HG03135 (cell line): ENCODE measurements around the gene MTCL3.

Experiments
- ATAC-seq: cut with Tn5 transposase; IDR thresholded peaks from one replicate; pipeline ENCODE4 v1.9.1; 2021; ENCODE audit warnings: mild to moderate bottlenecking, moderate library complexity; ENCODE audit not compliant: unreplicated experiment

The MTCL3 gene

DNA sequence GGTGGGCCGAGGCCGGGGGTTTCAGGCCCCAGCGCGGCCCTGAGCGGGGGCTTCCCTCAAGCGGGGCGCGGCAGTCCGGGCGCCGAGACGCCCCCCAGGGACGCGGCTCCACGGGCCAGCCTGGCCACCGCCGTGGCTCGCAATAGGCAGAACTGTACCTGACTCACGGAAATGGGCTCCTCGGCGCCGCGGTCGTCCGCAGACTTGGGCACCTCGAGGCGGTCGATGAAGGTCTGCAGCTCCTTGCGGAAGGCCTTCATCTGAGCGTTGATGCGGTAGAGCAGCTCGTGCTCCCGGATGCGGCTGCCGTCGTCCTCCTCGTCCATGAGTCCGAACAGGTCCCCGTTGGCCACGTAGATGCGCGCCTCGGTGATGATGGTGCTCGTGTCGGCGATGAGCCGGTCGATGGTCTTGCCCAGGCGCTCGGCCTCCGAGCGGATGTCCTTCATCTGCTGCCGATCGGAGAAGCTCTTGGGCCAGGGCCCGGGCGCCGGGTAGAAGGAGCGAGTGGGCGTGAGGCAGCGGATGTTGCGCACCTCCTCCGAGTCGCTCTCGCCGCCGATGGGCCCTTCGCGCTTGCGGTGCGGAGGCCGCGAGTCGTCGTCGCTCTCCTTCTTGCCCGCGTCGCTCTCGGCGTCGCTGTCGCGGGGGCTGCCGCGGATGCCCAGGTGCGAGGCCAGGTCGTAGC lies 43.9 kb downstream of the MTCL3 start:
- no peak for ATAC-seq

DNA sequence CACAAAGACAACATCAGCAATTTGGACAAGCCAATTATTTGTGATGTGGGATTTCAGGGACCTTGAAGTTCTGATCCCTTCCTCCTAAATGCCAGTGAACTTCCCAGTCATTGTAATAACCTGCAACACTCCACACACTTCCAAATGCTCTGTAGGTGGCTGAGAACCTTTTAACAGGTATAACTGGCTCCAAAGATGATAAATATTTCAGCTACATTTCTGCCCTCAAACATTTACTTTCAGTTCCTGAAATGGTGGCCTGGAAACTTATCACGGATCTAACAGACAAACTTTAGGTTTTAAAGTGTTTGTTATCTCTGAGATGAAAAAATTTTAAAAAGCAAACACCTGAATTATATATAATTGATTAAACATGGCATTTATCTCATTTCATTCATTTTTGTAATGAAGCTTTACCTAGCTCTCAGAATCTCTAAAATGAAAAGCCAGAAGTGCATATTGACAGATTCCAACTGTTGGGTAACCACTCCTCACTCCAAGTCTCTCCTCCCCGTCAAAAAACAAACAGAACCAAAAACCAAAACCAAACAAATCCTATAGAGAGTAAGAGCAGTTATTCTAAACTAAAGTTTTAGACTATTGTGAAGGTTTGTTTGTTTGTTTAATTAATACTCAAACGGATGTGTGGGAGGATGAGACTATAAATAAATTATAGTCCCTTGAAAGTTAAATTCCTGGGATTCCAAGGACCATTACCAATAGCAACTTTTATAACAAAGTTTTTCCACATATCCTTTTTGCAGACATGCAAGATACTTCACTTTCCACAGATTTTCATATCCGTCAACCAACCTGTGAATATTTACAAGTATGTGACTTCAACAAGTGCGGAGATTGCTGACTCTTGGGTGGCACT lies 47.5 kb downstream of the MTCL3 start:
- no peak for ATAC-seq

DNA sequence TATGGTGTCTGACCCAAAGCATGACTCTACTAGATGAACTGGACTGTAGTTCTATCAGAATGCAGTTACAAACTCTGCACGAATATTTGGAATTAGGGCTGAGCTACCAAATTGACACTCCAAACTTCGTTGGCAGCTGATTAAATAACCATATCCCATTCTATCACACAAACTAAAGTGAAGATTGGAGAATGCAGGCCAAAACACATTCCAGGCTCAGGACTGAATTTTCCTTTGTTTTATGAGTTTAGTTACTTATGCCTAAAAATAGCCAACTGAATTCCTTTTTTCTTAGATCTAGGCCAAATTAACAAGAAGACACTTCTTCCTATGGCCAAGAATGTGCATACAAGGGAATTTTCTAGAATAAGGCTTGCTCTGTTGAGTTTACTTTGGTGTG lies 50.2 kb downstream of the MTCL3 start:
- ATAC-seq = no peak

DNA sequence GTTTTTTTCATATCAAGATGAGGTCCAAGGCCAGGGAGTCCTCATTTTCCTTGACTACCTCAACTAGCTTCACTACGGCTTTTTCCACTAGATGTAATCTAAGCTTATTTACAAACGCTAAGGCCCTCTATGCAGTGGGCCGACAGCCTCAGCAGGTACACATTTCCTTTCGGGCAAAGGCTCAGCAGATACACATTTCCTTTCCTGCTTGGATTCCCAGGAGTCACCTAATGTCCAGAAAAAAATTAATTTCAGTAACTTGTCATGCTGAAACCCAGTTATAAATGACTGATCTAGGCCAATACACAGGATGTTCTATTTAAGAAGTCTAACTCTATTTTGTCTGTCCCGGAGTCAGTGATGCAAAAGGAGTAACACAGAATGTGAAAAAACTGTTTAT lies 52.7 kb downstream of the MTCL3 start:
- no peak for ATAC-seq

DNA sequence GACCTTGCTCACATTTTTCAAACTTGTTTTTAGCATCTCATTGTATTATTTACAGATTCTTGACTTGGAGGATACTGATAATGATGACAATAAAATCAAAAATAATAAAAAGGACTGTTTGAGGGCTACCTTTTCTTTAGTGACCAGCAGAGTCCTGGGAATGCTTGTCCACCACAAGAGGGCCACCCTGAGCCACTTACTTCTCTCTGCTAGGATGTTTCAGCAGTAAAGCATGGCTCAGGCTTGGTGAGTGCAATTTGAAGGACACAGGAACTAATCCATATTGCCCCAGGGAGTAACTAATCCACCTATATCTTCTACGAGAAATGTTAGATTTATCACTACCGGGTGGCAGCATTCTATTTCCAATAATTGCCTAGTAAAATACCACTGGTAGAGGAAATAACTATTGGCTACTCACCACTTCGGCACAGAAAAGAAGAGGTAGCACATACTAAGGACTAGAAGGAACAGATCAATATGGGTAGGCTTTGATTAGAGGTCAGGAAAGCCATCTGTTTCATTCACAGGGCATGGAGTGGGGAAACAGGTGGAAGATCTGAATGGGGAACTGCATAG lies 54.2 kb downstream of the MTCL3 start:
- ATAC-seq = peak; percentile 94

DNA sequence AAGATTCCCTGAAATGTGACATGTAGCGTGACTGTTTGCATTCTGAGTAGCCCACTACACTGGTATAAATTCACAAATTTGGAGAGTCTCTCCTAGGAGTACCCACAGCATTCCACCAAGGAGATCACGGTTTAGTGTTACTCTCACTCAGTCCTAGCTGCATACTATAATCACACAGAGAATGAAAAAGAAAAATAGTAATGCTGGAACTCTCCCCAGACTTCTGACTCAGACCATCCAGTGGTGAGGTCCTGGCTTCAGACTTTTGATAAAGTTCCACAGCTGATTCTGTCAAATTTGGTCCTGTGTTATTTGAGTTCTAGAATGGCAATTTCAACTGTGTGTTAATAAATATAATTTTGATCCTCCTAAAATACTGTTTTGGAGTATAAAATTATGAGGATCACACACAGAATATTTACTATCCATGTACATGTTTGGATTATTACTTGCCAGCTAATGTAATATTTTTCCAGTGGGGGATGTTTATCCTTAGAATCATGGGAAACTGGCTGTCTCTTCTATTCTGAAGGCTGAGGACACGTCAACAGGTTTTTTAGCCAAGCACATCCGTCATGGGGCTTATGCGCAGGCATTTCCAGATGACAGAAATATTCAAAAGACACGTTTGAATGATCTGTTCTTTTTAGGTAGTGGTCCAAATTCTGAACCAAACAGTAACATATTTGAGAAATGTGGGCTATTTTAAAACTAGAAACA lies 54.8 kb downstream of the MTCL3 start:
- ATAC-seq = no peak

DNA sequence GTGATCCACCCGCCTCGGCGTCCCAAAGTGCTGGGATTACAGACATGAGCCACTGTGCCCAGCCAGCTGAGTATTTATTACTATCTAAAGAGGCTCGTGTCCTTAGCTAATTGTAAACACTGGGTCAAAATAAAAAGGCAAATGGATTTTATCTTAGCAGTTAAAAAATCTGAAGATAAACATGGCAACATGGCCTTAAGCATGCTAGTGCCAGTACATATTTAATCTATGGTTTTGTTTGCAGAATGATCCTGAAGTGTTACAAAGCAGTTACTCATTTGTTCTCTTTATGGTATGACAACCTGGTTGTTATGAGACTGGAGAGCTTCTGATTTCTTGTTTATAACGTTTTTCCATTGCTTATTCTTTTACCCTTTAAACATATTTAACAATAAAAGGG lies 56.1 kb downstream of the MTCL3 start:
- no peak for ATAC-seq

DNA sequence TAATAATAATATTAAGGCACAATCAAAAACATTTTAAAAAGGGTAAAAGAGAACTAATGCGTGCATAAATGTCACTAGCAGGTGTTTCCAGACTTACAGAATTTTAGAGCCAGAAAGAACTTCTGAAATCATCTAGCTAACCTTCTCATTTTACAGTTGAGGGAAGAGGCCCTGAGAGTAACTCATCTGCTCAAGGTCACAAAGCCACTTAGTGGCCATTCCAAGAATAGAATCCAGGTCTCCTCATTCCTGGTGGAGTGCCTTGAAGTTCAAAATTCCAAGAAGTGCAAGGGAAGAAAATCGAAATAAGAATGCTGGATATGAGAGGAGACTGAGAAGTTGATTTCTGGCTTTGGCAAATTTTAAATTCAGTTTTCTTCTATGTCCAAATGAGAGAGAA lies 56.8 kb downstream of the MTCL3 start:
- no peak for ATAC-seq

DNA sequence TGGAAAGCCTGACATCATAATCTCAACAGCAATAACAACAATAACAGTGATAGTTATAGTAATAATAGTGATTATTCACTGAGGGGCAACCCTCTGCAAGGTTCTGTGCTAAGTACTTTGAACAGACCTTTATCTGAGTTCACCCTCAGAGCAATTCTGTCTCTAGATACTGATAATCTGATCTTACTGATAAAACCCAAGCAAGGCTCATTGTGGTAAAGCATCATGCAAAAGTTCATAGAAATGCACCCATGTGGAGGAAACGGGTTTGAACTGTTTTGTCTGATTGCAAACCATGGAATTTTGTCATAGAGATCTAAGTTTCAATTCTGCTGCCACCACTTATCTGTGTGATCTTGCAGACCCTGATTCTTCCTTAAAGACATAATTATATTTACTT lies 58.7 kb downstream of the MTCL3 start:
- no peak for ATAC-seq

DNA sequence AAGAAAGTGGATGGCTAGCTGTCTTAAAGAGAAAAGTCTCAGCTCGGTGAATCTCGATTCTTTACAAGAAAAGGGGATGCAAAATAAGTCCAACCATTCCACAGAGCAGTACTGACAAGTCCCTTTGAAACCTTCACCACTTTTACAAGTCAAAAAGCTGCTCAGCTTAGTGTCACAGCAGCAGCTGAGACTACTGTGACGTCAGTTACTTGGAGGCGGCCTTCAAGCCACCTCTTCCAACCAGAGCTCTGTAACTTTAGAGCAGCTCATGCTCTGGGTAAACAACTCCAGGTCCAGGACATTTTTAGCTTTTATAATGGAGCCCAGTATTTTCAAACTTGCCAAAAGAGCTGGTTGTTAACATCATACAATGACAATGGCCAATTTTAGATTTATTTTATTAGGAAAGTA lies 59.9 kb downstream of the MTCL3 start, which contains the start of gene KIAA0408:
TSS of gene KIAA0408 (minus strand) at position 159 of the 411 bp plus-strand sequence. CDS start 5,408 bp downstream, outside the sequence.
- no peak for ATAC-seq

DNA sequence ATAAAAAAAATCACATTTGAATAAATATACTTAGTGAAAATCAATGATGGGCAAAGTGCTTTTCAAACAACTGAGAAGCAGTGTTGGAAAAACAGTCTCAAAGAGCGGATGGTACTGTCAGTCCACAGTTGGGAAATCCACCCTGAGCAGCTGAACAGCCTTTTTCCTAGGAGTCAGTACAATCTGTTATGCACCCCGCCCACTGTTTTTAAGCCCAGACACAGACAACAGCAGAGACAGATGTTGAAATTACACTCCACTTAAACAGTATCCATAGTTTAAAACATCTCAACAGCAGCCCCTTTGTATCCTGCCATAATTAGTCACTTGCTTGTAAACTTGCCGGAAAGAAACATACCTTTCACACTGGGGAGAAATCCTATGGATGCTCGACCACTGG lies 60.3 kb downstream of the MTCL3 start:
- no peak for ATAC-seq

DNA sequence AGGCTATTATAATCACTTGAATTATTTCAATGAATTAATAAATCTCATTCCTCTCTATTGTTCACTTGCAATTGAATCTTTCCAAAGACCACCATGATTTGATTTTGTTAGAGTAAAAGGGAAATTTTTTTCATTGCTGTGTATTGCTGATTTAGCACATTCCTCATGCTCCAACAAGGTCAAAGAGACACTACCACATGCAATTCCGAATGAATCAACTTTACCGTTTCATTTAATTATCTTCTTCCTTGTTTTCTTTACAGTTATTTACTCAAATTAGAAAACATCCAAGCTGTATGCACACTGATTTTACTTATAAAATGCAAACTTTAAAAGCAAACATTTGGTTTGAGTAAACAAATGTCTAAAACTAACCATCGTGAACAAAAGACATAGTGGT lies 60.9 kb downstream of the MTCL3 start:
- ATAC-seq = no peak

DNA sequence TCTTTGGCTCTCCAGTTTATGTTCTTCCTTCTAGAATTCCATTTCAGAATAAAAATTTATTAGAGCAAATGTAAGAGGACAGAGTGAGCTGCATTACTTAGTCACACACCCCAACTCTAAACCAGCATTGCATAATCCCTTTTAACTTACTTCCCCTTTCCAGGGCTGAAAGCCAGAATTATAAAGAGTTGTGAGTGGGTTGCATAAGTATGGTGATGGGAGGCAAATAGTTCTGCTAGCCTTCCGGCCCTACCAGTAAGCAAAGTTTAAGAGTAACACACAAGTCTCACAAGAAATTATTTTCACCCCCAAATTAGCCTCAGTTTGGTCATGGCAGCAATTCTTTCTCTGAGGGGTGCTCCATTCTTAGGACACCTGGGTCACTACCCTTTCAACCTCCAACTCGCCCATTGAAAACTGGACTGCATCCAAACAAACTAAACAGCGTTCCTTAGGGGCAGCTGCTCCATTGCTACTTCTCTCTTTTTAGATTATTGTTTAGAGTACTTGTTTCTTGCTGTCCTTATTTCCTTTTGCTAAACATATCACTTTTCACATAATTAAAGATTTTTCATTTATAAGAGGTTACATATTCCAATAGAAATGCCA lies 61.6 kb downstream of the MTCL3 start:
- ATAC-seq = no peak

DNA sequence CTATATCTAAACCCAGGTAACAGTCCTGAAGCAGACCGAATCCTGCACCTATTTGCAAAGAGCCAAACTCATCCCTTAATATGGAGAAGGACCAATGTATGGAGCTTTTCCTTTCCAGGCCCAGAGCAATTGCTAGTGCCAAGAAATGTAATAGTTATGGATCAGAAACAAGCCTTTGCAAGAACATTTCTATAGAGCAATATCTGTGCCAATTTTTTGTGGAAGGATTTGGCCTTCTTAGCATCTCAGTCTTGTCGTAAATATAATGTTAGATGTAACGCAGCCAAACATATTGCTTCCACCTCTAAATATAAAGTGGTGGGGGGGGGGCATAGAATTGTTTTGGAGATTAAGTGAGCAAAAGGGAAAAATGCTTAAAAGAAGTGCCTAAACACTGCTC lies 62.7 kb downstream of the MTCL3 start:
- no peak for ATAC-seq

DNA sequence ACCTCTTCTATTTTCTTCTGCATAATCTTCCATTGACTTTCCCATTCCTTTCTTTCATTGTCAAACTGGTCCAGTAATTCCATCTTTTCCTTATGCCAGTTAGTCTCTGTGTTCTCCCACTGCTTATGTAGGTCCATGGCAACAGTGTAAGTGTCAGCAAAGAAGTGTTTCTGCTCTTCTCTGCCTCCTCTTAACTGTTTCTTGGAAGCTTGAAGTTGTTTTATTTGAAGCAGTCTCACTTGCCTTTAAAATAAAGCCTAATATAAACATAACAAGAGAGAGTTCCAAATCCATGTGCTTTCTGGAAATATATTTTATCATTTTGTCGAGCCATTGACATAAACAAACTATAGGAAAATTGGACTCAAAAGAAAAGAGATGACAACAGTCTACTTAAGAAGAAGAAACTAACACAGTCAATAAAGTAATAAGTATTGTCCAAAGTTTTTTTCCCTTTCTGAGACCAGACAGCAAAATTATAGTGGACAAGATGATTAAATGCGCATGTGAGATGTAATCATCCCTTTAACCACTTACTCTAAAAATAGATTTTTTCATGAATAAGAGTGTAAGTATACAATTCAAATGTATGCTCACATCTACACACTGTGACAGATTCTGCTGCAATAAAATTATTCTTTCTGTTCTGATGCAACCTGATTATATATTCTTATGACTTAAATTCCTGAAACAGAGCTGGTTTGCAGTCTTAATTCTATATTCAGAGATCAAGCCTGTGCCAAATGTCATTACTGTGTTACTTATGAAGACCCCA lies 65.1 kb downstream of the MTCL3 start:
- ATAC-seq = no peak

DNA sequence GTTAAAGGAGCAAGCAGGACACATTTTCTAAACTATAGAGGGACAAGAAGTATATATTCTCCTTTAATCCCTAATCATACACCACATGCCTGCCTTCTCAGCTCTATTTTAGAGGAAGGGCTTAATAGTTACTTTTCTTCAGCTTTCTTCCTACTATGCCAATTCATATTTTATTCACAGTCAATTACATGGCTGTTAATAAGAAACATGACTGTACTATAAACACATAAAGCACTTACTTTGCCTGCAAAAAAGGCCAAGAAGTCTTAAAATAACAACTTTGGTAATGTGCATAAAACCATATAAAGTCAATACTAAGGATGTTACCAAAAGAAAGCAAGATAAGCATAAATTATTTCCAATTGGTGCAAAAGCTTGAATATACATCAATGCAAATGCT lies 66.3 kb downstream of the MTCL3 start:
- ATAC-seq = no peak

DNA sequence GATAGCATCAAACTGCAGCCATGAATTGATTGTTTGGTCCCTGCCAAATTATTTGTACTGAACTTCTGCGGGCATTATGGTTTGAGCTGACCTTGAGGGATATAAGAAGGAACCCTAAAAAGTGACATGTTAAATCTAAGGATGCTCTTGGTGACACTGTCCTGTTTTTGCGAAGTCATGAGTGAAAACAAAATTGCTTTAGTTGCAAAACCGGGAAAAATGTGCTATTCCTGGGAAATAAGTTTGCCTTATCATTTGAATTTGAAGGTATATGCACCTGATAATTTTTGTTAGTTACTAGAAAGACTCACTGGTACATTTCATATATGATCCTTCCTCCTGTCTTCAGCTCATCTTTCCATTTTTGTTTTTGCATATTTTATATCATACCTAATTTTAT lies 67.7 kb downstream of the MTCL3 start:
- no peak for ATAC-seq

DNA sequence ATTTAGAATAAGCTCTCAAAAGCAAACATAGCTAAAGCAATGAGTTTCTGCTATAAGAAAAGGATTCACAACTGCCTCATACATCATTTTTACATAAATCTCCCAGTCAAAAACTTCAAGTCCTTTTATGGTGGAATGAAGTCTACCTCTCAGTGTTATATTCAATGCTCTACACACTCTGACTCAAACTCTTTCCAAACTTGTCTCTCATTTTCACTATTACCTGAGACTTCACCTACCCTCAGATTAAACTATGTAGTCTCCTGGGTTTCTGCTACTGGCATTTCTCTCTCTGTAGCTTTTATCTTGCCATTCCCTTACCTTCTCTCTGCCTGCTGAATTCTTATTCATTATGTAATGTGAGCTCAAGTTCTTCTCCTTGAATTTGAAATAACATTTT lies 71.4 kb downstream of the MTCL3 start:
- ATAC-seq = no peak

DNA sequence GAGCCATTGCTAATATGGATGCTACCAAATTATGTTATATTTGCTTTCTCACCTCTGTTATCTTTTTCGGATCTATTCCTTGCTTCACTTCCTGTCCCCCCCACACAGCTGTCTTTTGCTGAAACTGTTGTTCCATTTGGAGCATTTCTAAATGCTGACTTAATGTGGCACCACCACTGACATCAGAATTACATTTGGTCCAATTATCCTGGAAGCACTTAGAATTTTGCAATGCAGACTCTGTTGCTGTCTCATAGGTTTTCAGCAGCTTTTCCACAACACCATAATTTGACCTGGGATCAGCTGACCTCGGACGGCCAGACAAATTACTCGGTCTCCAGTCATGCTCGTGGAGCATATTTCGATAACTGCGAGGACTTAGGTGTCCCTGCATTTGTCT lies 72.8 kb downstream of the MTCL3 start:
- no peak for ATAC-seq

DNA sequence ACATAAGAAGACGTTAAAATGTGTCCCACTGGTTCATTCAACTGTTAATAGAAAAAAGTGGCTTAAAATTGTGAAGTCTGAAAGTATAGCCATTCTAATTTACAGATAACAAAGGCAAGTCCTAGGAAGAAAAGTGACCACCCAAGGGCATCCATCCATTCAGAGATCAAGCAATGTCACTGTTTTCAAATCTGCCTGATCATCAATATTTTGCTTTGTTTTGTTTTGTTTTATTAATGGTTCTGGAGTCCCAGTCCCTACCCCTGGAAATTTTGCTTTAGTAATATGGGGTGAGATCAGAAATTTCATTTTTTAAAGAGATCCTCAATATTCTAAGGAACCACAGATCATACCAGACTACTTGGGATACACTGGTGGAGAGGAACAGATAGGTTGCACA lies 77.3 kb downstream of the MTCL3 start:
- no peak for ATAC-seq
